Erythroblast (primary cell): Measurements from ENCODE around the gene RNF34.
"Not testable (repeated sequence)": the region's sequence is repeated elsewhere in the genome, so short reads cannot be mapped to it uniquely, and the experiment has no call there.

Source experiments
- GATA1 ChIP-seq: IDR thresholded peaks from 2 replicates; pipeline ENCODE4 v1.6.1; 2011; ENCODE audit warnings: low read depth, mild to moderate bottlenecking, control low read depth, low read length, moderate library complexity
- POLR2A ChIP-seq: IDR thresholded peaks from 2 replicates; pipeline ENCODE4 v1.6.1; 2011; ENCODE audit warnings: mild to moderate bottlenecking, low read length

GRCh38 chr12:121374945-121375584, 24.9 kb upstream of the RNF34 start:
- not testable (repeated sequence) for TF ChIP-seq POLR2A, GATA1
